Stimulated activated CD8-positive, alpha-beta memory T cell treated with anti-CD3 and anti-CD28 coated beads, Interleukin-15, amount 100 ng/mL, for 24 hours (primary cell): Measurements from ENCODE around the gene DLG1.

Experiments used
- DNase-seq: peaks from one replicate; pipeline ENCODE4 v3.0.0-alpha.2; 2020; ENCODE audit warnings: low read depth

The DLG1 gene

DNA sequence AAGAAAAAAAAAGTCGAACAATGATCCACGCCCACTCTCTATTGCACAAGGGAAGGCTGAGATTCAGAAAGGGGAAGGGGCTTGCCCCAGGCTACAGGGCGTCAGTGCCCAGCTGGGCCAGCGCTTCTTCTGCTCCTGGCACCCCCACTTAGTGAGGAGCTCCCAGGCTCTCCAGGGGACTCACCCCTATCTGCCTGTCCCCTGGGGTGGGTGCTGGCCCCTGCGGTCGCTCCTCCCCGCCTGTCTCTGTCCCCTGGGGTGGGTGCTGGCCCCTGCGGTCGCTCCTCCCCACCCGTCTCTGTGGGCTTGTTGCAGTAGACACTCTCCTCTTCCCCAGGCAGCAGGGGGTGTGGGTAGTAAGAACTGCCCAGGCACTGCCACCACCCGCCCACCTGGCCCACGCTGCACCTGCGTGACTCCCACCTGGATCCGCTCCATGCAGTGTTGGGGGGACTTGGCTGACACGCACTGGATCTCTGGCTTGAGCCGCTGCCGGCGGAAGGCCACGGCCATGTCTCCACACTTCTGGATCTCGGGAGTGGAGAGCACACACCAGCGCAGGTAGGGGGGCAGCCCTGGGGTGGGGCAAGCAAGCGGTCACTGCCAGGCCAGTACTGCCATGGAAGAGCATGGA is 283.4 kb downstream of the DLG1 start:
- DNase-seq, result no peak

DNA sequence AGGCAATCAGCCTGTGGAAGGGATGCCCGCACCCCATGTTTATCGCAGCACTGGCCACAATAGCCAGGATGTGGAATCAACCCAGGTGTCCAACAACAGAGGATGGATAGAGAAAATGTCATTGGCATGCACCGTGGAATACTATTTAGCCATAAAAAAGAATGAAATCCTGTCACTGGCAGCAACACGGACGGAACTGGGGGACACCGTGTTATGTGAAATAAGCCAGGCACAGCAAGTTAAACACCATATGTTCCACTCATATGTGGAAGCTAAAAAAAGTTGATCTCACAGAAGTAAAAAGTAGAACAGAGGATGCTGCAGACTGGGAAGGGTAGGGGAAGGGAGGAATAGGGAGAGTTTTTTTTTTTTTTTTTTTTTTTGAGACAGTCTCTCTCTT is 284.4 kb downstream of the DLG1 start:
- DNase-seq, result no peak

DNA sequence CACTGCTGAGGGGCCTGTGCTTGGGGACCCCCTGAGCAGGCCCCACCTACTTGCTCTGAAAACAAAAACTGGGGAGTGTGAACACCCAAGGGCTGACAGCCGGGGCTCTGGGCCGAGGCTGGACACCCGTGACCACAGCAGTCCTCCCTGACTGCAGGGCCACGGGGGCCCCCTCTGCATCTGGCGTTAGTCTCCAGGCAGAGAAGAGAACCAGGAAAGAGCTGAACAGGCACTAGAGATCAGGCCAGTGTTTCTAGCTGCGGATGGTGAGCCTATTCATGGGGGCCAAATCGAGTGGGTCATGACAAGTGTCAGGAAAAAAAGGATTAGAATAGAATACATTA is 285.9 kb downstream of the DLG1 start:
- no peak for DNase-seq

GRCh38 chr3:197011780-197012539 is 286.5 kb downstream of the DLG1 start:
- no peak for DNase-seq

DNA sequence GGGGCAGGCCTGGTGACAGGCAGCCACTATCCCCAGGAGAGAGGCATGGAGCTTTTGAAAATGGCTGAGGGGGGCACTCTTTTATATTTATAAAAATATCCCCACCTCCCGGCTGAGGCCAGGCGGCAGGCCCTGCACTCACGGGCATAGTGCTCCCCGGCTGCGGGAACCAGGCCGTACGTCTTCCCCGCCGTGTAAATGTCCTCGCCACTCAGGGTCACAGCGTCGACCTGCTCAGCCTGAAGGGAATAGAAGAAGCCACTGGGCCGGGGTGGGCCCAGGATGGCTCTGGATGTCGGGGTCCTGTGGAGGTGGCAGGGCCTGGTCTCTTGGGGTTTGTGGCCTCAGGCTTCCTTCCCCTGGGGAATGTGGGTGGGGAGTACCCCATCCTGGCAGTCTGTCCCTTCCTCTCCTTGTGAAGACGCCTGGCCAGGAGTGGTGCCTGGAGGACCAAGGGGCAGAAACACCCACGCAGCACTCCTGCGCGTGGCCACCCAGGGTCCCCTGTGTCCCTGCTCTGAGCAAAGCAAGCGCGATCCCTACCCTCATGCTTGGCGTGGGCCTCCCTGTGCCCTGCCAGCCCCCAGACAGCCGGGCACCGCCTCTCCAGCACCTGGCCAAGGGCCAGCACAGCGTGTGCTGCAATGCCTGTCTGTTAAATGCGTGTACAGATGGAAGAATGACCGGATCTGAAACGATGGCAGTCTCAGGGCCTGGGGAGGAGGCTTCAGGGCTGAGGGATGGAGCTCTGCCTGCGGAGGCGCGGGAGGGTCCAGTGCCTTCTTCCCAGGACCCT is 287.7 kb downstream of the DLG1 start:
- no peak for DNase-seq

- DNase-seq, result no peak
These were observed 288.8 kb downstream of the DLG1 start for GRCh38 chr3:197009532-197010019.

GRCh38 chr3:197008436-197009209 is 289.8 kb downstream of the DLG1 start:
- DNase-seq, result no peak

- no peak for DNase-seq
These were observed 290.5 kb downstream of the DLG1 start for GRCh38 chr3:197007953-197008352.

GRCh38 chr3:197007296-197007940 is 291.0 kb downstream of the DLG1 start:
- DNase-seq, result no peak

- DNase-seq, result no peak
These were observed 291.6 kb downstream of the DLG1 start for GRCh38 chr3:197006860-197007259.

DNA sequence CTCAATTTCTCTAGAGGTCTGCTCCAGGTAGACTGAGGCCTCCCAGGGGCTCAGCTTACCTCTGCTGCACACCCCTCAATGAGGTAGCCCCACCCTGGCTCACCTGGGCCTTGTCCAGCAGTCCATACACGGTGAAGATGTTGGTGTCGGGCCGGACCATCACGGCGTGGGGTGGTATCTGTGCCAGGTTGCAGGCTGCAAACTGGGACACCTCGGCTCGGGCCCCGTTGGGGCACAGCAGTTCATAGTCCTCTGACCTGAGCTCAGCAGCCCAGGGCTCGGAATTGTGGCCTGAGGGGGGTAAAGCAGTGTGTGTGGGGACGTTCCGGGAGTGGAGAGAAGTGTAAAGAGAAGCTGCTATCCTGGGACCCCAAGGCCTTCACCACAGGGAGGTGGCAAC is 292.0 kb downstream of the DLG1 start:
- no peak for DNase-seq

DNA sequence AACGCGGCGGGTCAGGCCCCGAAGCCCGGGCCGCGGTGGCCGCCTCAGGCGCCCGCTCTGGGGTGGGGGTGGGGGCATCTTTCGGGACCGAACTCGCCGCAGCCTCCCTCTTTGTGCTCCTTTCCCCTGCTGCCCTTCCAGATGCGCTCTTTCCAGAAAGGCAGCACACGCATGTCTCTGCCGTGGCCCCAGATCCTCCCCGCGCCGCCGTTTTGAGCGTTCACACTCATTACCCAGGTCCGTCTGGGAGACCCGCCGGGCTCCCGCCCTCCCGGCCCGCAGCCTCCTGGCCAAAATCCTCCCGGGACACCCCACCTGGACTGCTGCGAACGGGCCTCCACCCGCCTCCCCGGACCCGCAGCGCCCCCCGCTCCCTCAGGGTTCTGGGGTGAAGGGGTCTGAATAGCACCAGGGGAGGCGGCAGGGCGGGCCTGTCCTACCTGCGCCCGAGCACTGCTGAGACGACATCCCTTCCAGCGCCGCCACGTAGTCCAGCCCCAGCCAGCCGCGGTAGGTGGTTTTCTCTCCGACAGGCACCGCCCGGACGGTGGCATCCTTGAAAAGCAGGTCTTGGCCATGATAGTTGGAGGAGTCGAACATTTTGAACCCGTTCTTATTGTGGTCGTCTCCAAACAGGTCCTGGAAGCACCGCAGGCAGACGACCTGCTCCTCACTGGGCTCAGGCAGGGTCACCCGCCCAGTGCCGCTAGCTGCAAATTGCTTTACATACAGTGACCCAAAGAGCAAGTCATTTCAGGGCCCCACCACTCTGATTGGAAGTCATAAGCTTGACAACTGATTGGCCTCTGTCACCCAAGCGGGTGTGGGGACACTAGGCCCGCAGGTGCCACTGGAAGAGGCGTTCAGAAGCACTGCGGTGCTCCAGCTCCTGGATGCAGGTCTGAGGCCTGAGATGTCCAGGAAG is 294.7 kb downstream of the DLG1 start:
- DNase-seq, result no peak

DNA sequence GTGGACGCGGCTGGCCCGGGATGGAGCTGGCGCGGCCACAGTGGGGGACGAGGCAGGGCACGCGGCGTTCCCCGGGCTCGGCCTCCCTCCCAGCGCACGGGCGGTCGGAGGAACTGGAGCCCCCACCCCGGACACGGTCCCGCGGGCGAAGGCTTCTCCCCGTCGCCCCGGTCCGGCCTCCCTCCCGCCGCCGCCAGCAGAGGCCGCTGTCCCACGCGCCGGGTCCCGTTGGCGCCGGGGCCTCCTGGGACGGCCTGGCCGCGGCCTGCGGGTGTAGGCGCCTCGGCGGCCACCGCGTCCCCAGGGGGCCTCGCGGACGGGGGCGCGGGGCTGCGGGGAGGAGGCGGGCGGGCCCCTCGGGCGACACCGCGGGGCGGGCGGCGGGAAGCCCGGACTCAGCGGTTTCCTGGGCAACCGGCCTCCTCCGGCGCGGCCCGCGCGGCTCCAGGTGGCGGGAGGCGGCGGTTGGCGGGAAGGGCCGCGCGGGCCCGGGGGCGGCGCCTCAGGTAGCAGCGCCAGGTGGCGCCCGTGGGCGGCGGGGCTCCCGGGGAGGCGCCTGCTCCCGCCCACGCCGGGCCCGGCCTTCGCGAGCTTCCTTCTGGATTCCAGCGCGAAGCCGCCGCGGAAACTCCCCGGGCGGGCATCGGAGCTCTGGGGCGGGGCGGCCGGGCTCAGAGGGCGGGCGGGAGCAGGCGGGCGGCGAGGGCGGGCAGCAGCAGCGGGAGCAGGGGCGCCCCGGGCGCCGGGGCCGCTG is 295.5 kb downstream of the DLG1 start:
- peak; percentile 57 for DNase-seq

DNA sequence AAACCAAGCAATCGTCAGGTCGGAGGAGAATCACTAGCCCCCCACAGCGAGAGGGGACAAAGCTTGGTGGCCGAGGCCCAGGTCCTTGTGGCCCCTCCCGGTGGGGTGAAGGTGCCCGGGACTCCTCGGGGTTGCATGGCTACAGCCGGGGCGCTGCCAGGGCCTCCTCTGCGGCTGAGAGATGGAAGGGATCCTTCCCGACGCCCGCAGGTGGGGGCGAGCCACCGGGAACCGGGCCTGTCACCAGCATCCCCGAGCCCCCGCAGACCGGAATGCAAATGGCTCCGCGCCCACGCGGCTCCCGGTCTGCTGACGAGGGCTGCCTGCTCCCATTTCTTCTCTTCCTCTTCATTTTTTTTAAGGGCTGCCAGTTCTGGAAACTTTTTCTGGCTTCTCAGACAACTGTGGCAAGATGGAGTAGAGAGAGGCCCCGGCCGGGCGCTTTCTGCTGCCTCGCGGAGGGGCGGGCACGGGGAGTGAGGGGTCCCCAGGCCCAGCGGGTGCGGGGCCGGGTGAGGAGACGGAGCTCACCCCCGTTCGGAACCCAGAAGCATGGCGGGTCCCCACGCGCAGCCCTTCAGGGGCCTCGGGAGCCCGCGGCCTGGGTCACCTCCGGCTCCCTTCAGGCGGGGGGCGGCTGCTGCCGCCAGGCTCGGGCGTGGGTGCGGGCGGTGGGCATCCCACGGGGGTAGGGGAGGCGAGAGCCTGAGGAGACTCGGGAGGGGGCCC is 296.3 kb downstream of the DLG1 start:
- DNase-seq, result no peak

DNA sequence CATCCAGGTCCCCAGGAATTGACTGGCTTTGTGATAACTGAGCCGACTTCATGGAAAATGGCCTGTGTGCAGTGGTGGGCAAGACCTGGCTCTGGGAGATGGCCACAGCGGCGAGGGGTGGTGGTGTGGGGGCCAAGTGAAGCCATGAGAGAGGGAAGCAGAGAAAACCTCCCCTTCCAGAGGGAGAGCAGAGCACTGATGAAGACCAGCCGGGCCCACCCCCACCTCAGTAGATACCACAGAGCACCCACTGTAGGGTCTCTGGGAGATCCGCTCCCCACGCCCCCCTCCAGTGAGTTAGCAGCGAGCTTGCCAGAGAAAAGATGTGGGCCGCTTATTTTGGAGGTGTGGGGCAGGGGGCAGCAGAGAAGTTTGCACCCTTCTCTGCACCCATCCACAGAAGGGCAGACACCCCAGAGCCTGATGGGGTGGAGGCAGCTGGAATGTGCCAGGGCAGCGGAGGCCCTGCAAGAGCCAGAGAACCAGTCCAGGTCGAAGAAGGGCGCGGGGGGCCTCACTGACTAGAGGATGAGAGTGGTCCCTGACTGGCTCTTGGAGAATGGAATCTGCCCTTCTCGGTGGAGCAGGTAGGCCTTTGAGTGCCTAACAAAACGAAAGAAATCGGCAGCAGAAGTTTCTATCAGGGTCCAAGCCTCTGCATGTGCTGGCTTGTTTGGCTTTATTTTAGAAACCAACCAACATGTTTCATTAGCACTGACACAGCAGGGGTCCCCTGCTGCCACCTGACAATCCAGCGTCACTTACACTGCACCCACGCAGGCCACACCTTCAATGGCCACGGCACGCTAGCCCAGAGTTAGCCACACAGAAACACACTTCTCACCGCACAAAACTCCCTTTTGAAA is 297.1 kb downstream of the DLG1 start:
- no peak for DNase-seq

DNA sequence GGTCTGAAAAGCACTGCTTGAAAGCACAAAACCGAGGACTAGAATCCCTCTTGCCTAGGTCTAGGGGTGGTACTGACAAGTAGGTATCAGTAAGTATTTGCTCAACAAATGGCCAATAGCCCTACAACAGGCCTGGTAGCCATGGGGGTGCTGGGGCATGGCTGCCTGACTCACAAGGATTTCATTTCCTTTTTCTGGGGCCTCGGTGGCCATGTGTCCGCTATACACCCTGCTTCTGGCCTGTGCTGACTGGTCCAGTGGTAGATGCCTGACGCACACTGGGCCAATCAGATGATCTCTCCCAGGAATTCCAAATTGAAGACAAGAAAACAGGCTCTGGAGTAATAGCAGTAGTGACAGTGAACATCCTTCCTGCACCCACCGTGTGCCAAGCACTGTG is 298.2 kb downstream of the DLG1 start:
- no peak for DNase-seq

GRCh38 chr3:196998966-196999760 is 299.2 kb downstream of the DLG1 start:
- DNase-seq, result no peak
